Neural cell (in vitro differentiated cells): ENCODE measurements around the gene CLASP1. TPM values are rescaled to one million over a fixed set of nuclear protein-coding genes. Genes with fewer than 3 reads are reported as not detected.

ENCODE experiments used
- H2AFZ ChIP-seq: fragments of 200-600, 300-800 bp; sonication (generic), shearing (Covaris generic); 2 replicates; pipeline ENCODE4 v1.6.0; 2014; ENCODE audit warnings: low read depth, mild to moderate bottlenecking, antibody characterized with exemption, low read length, moderate library complexity
- H3F3A ChIP-seq: fragments of 200-600 bp; shearing (Covaris generic); 2 replicates; pipeline ENCODE4 v1.6.1; 2016; ENCODE audit warnings: mild to moderate bottlenecking, moderate library complexity, mixed read lengths, antibody characterized with exemption, low read length; ENCODE audit not compliant: insufficient read depth, poor library complexity, severe bottlenecking
- H3K27ac ChIP-seq: fragments of 200-600, 300-800 bp; sonication (generic), shearing (Covaris generic); 2 replicates; pipeline ENCODE4 v1.5.1; 2014; ENCODE audit warnings: mild to moderate bottlenecking, low read length, moderate library complexity
- H3K27me3 ChIP-seq: fragments of 300-800, 200-600 bp; sonication (generic), shearing (Covaris generic); 2 replicates; pipeline ENCODE4 v1.6.0; 2014; ENCODE audit warnings: mild to moderate bottlenecking, low read depth, low read length, moderate library complexity; ENCODE audit not compliant: insufficient read depth
- H3K36me3 ChIP-seq: fragments of 300-800, 200-600 bp; sonication (generic), shearing (Covaris generic); 2 replicates; pipeline ENCODE4 v1.5.1; 2014; ENCODE audit warnings: mild to moderate bottlenecking, antibody characterized with exemption, low read length, moderate library complexity; ENCODE audit not compliant: insufficient read depth
- H3K4me2 ChIP-seq: fragments of 300-800, 200-600 bp; sonication (generic), shearing (Covaris generic); 2 replicates; pipeline ENCODE4 v1.6.0; 2014; ENCODE audit warnings: mild to moderate bottlenecking, low read length
- H3K4me3 ChIP-seq: fragments of 300-800, 200-600 bp; sonication (generic), shearing (Covaris generic); 2 replicates; pipeline ENCODE4 v1.5.1; 2014; ENCODE audit warnings: mild to moderate bottlenecking, low read length, moderate library complexity
- H3K79me2 ChIP-seq: fragments of 200-600 bp; shearing (Covaris generic); replicated peaks from 2 replicates; pipeline ENCODE4 v1.6.0; 2014; ENCODE audit warnings: mild to moderate bottlenecking, low read length, moderate library complexity; ENCODE audit not compliant: insufficient read depth
- H3K9ac ChIP-seq: fragments of 300-800, 200-600 bp; sonication (generic), shearing (Covaris generic); 2 replicates; pipeline ENCODE4 v1.6.1; 2016; ENCODE audit warnings: mild to moderate bottlenecking, low read length, mixed read lengths
- H3K9me2 ChIP-seq: fragments of 200-600 bp; shearing (Covaris generic); 2 replicates; pipeline ENCODE4 v1.6.1; 2016; ENCODE audit warnings: mild to moderate bottlenecking, low read length, mixed read lengths; ENCODE audit not compliant: insufficient read depth
- H3K9me3 ChIP-seq: fragments of 200-600, 300-800 bp; sonication (generic), shearing (Covaris generic); 2 replicates; pipeline ENCODE4 v1.6.1; 2016; ENCODE audit warnings: mild to moderate bottlenecking, mixed run types, low read length, moderate library complexity, mixed read lengths
- H4K20me1 ChIP-seq: fragments of 200-600 bp; shearing (Covaris generic); 2 replicates; pipeline ENCODE4 v1.6.1; 2016; ENCODE audit warnings: mild to moderate bottlenecking, mixed run types; ENCODE audit not compliant: insufficient read depth
- EP300 ChIP-seq: fragments of 450-650 bp; conservative IDR thresholded peaks from 2 replicates; pipeline ENCODE4 v1.6.1; 2014; ENCODE audit warnings: antibody characterized with exemption, mild to moderate bottlenecking, moderate library complexity; ENCODE audit not compliant: poor library complexity, severe bottlenecking
- EZH2 ChIP-seq: fragments of 200-600, 300-800 bp; shearing (Covaris generic), sonication (generic); IDR thresholded peaks from 2 replicates; pipeline ENCODE4 v1.6.1; 2014; ENCODE audit warnings: antibody characterized with exemption, low read length, borderline replicate concordance, mild to moderate bottlenecking; ENCODE audit not compliant: insufficient read depth, poor library complexity, severe bottlenecking
- MXI1 ChIP-seq: fragments of 450-650 bp; conservative IDR thresholded peaks from 2 replicates; pipeline ENCODE4 v1.6.1; 2014; ENCODE audit warnings: antibody characterized with exemption, mild to moderate bottlenecking; ENCODE audit not compliant: poor library complexity, severe bottlenecking
- POLR2AphosphoS5 ChIP-seq: IDR thresholded peaks from 2 replicates; pipeline ENCODE4 v1.6.1; 2012
- RAD21 ChIP-seq: fragments of 450-650 bp; conservative IDR thresholded peaks from 2 replicates; pipeline ENCODE4 v1.6.1; 2014; ENCODE audit warnings: antibody characterized with exemption, mild to moderate bottlenecking, moderate library complexity
- SMC3 ChIP-seq: fragments of 450-650 bp; conservative IDR thresholded peaks from 2 replicates; pipeline ENCODE4 v1.6.1; 2014; ENCODE audit warnings: antibody characterized with exemption, mild to moderate bottlenecking, moderate library complexity; ENCODE audit not compliant: poor library complexity
- TAF1 ChIP-seq: IDR thresholded peaks from 2 replicates; pipeline ENCODE4 v1.6.1; 2012; ENCODE audit warnings: low read depth
- polyA plus RNA-seq: library from polyadenylated mRNA; depleted of rRNA; stranded (reverse); fragments of >200 nt; gene quantifications from 2 replicates; pipeline ENCODE4 v1.2.3, GENCODE V29; 2014
- small RNA-seq, 3 experiments: library from RNA; depleted of rRNA; stranded (forward); fragments of <200 nt; gene quantifications; one replicate each; pipeline ENCODE3, GENCODE V24; 2012
- TF ChIP-seq, protein P1 (sequence below): IDR thresholded peaks from 2 replicates; pipeline ENCODE4 v1.6.1; 2012; ENCODE audit warnings: borderline replicate concordance
- TF ChIP-seq, protein P2 (sequence below): fragments of 450-650 bp; IDR thresholded peaks from 2 replicates; pipeline ENCODE4 v1.5.1; 2014; ENCODE audit warnings: antibody characterized with exemption, mild to moderate bottlenecking, moderate library complexity; ENCODE audit not compliant: poor library complexity, severe bottlenecking

CLASP1 gene
- polyA plus RNA-seq, 1 donor from 2014 or later, result 41.3 TPM

DNA sequence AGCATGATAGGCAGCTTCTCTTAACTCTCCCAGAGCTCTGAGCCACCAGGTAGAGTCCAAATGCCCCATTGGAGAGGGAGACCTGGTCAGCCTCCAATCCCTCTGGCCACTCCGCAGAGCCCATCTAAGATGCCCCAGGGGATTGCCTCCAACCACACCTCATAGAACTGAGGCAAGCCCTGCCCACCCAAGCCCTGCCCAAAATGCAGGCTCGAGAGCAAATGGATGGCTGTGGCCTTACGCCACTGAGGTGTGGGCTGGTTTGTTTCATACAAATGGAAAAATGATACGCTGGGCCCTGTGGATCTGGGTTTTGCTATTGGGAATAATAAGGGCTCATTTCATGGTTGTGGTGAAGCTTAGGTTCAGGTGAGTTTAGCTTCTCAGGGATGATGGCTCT is 361.3 kb downstream of the CLASP1 start:
- no peak overlapping the region for H3K4me3 ChIP-seq
- H3K27me3 ChIP-seq, result peaks cover 36% of the 10 kb centered on the region
- H3K4me2 ChIP-seq, result no peak overlapping the region
- H3F3A ChIP-seq, result no peaks in the 10 kb centered on the region
- H4K20me1 ChIP-seq, result no peaks in the 10 kb centered on the region
- H3K9me2 ChIP-seq, result no peaks in the 10 kb centered on the region
- no peaks in the 10 kb centered on the region for H3K36me3 ChIP-seq
- no peak overlapping the region for H3K9ac ChIP-seq
- H3K27ac ChIP-seq, result no peak overlapping the region
- TF ChIP-seq EZH2, result no peak
- TF ChIP-seq SMC3, result no peak
- TF ChIP-seq TAF1, result no peak
- no peak for TF ChIP-seq MXI1
- TF ChIP-seq, protein P1, sequence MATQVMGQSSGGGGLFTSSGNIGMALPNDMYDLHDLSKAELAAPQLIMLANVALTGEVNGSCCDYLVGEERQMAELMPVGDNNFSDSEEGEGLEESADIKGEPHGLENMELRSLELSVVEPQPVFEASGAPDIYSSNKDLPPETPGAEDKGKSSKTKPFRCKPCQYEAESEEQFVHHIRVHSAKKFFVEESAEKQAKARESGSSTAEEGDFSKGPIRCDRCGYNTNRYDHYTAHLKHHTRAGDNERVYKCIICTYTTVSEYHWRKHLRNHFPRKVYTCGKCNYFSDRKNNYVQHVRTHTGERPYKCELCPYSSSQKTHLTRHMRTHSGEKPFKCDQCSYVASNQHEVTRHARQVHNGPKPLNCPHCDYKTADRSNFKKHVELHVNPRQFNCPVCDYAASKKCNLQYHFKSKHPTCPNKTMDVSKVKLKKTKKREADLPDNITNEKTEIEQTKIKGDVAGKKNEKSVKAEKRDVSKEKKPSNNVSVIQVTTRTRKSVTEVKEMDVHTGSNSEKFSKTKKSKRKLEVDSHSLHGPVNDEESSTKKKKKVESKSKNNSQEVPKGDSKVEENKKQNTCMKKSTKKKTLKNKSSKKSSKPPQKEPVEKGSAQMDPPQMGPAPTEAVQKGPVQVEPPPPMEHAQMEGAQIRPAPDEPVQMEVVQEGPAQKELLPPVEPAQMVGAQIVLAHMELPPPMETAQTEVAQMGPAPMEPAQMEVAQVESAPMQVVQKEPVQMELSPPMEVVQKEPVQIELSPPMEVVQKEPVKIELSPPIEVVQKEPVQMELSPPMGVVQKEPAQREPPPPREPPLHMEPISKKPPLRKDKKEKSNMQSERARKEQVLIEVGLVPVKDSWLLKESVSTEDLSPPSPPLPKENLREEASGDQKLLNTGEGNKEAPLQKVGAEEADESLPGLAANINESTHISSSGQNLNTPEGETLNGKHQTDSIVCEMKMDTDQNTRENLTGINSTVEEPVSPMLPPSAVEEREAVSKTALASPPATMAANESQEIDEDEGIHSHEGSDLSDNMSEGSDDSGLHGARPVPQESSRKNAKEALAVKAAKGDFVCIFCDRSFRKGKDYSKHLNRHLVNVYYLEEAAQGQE, result no peak
- TF ChIP-seq, protein P2, sequence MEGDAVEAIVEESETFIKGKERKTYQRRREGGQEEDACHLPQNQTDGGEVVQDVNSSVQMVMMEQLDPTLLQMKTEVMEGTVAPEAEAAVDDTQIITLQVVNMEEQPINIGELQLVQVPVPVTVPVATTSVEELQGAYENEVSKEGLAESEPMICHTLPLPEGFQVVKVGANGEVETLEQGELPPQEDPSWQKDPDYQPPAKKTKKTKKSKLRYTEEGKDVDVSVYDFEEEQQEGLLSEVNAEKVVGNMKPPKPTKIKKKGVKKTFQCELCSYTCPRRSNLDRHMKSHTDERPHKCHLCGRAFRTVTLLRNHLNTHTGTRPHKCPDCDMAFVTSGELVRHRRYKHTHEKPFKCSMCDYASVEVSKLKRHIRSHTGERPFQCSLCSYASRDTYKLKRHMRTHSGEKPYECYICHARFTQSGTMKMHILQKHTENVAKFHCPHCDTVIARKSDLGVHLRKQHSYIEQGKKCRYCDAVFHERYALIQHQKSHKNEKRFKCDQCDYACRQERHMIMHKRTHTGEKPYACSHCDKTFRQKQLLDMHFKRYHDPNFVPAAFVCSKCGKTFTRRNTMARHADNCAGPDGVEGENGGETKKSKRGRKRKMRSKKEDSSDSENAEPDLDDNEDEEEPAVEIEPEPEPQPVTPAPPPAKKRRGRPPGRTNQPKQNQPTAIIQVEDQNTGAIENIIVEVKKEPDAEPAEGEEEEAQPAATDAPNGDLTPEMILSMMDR, result no peak
- no peak for TF ChIP-seq EP300
- TF ChIP-seq RAD21, result no peak
- no peak for TF ChIP-seq POLR2AphosphoS5
- H3K79me2 ChIP-seq, result no peaks in the 10 kb centered on the region
- H3K9me3 ChIP-seq, result no peaks in the 10 kb centered on the region
- H2AFZ ChIP-seq, result no peak overlapping the region

Small RNA genes lying within 50 kb of the gene (small RNA-seq; reads per million reads assigned to genes)
- gene RF00019 (0 to 1.2 (median 0) reads per million in 3 experiments), gene RNU4ATAC (241 to 23,322 (median 3,754) reads per million in 3 experiments)

Other genes starting within 250 kb of the CLASP1 start
- gene RNU4ATAC, start 118.6 kb downstream of the CLASP1 start, polyA plus RNA-seq, result not detected in 2 replicates
- gene NIFK, start 87.4 kb upstream of the CLASP1 start, polyA plus RNA-seq, result 60.9 and 81.0 TPM in 2 replicates
- gene TSN, start 106.2 kb upstream of the CLASP1 start, polyA plus RNA-seq, result 120 and 171 TPM in 2 replicates